HUES6 (cell line): ENCODE measurements around the gene ACAT1.
A peak's percentile ranks its signal among the peaks of the same experiment; 100 is the strongest.

Experiments
- H3K27ac ChIP-seq: 2 replicates; pipeline ENCODE4 v1.7.0; 2013; ENCODE audit warnings: low read depth, mild to moderate bottlenecking, low read length, inconsistent platforms
- H3K27me3 ChIP-seq: 2 replicates; pipeline ENCODE4 v1.6.1; 2013; ENCODE audit warnings: low read length; ENCODE audit not compliant: control insufficient read depth, insufficient read depth
- H3K36me3 ChIP-seq: 2 replicates; pipeline ENCODE4 v1.6.1; 2013; ENCODE audit warnings: low read length; ENCODE audit not compliant: control insufficient read depth, insufficient read depth
- H3K4me1 ChIP-seq: 2 replicates; pipeline ENCODE4 v1.6.1; 2013; ENCODE audit warnings: low read length; ENCODE audit not compliant: control insufficient read depth, insufficient read depth
- H3K4me3 ChIP-seq: 2 replicates; pipeline ENCODE4 v1.5.1; 2013; ENCODE audit warnings: low read depth, low read length
- H3K9ac ChIP-seq: one replicate; pipeline ENCODE4 v1.6.1; 2013; ENCODE audit warnings: mild to moderate bottlenecking, low read length
- H3K9me3 ChIP-seq: 2 replicates; pipeline ENCODE4 v1.6.1; 2013; ENCODE audit warnings: low read depth, low read length; ENCODE audit not compliant: control insufficient read depth, insufficient read depth

The ACAT1 gene

GRCh38 chr11:108121274-108122155 lies at the start of gene ACAT1:
ACAT1 (plus strand) TSS chr11:108121567; CDS start chr11:108121607, 40 bp downstream.
- Histone ChIP-seq H3K36me3 (no peaks in the 10 kb centered on the region), H3K4me1 (peaks cover 6% of the 10 kb centered on the region; the same call in 1 of the 2 replicates), H3K9me3 (no peaks in the 10 kb centered on the region), H3K27ac (no peak within 1 kb of the TSS), H3K4me3 (peak within 1 kb of the TSS; percentile 76), H3K9ac (peak within 1 kb of the TSS; percentile 63), H3K27me3 (peaks cover 8% of the 10 kb centered on the region)

- Histone ChIP-seq H3K36me3 (peaks cover 46% of the 10 kb centered on the region), H3K9ac (no peak overlapping the region), H3K27me3 (no peaks in the 10 kb centered on the region), H3K27ac (no peak overlapping the region), H3K9me3 (no peaks in the 10 kb centered on the region), H3K4me3 (no peak overlapping the region), H3K4me1 (no peaks in the 10 kb centered on the region)
These were observed 36.6 kb upstream of the ACAT1 start for GRCh38 chr11:108084811-108085210.

- H3K4me3 ChIP-seq = no peak overlapping the region
- no peaks in the 10 kb centered on the region for H3K27me3 ChIP-seq
- no peaks in the 10 kb centered on the region for H3K4me1 ChIP-seq
- peaks cover 41% of the 10 kb centered on the region for H3K36me3 ChIP-seq
- H3K27ac ChIP-seq = no peak overlapping the region
- H3K9ac ChIP-seq = no peak overlapping the region
- H3K9me3 ChIP-seq = no peaks in the 10 kb centered on the region
These were observed 35.7 kb upstream of the ACAT1 start for GRCh38 chr11:108085672-108086071.

GRCh38 chr11:108092134-108092533 lies 29.2 kb upstream of the ACAT1 start:
- no peak overlapping the region for H3K9ac ChIP-seq
- no peaks in the 10 kb centered on the region for H3K4me1 ChIP-seq
- no peak overlapping the region for H3K4me3 ChIP-seq
- no peaks in the 10 kb centered on the region for H3K9me3 ChIP-seq
- H3K27me3 ChIP-seq = no peaks in the 10 kb centered on the region
- no peak overlapping the region for H3K27ac ChIP-seq
- peaks cover 31% of the 10 kb centered on the region for H3K36me3 ChIP-seq

GRCh38 chr11:108093128-108093904 lies 28.1 kb upstream of the ACAT1 start:
- no peak overlapping the region for H3K27ac ChIP-seq
- no peaks in the 10 kb centered on the region for H3K4me1 ChIP-seq
- no peak overlapping the region for H3K4me3 ChIP-seq
- no peaks in the 10 kb centered on the region for H3K9me3 ChIP-seq
- no peaks in the 10 kb centered on the region for H3K27me3 ChIP-seq
- peaks cover 43% of the 10 kb centered on the region for H3K36me3 ChIP-seq
- no peak overlapping the region for H3K9ac ChIP-seq

- Histone ChIP-seq H3K9me3 (no peaks in the 10 kb centered on the region), H3K27me3 (no peaks in the 10 kb centered on the region), H3K36me3 (peaks cover 57% of the 10 kb centered on the region), H3K4me3 (no peak overlapping the region), H3K4me1 (no peaks in the 10 kb centered on the region), H3K9ac (no peak overlapping the region), H3K27ac (no peak overlapping the region)
These were observed 24.2 kb upstream of the ACAT1 start for GRCh38 chr11:108097179-108097578.

GRCh38 chr11:108101090-108101775 lies 20.1 kb upstream of the ACAT1 start:
- no peak overlapping the region for H3K27ac ChIP-seq

GRCh38 chr11:108111126-108111525 lies 10.2 kb upstream of the ACAT1 start:
- H3K4me3 ChIP-seq = no peak overlapping the region
- H3K4me1 ChIP-seq = no peaks in the 10 kb centered on the region; the same call in 1 of the 2 replicates
- no peak overlapping the region for H3K27ac ChIP-seq
- no peak overlapping the region for H3K9ac ChIP-seq
- H3K9me3 ChIP-seq = no peaks in the 10 kb centered on the region
- no peaks in the 10 kb centered on the region for H3K27me3 ChIP-seq
- no peaks in the 10 kb centered on the region for H3K36me3 ChIP-seq

More at GRCh38 chr11:108101090-108101775, 20.1 kb upstream of the ACAT1 start:
- Histone ChIP-seq H3K9ac (no peak overlapping the region), H3K9me3 (no peaks in the 10 kb centered on the region), H3K4me1 (no peaks in the 10 kb centered on the region), H3K4me3 (no peak overlapping the region), H3K36me3 (peaks cover 62% of the 10 kb centered on the region), H3K27me3 (no peaks in the 10 kb centered on the region)

GRCh38 chr11:108112057-108112456 lies 9.3 kb upstream of the ACAT1 start:
- H3K4me3 ChIP-seq = no peak overlapping the region
- no peaks in the 10 kb centered on the region; the same call in 1 of the 2 replicates for H3K4me1 ChIP-seq
- H3K9me3 ChIP-seq = no peaks in the 10 kb centered on the region
- H3K36me3 ChIP-seq = no peaks in the 10 kb centered on the region
- no peak overlapping the region for H3K9ac ChIP-seq
- H3K27me3 ChIP-seq = no peaks in the 10 kb centered on the region
- H3K27ac ChIP-seq = no peak overlapping the region

- Histone ChIP-seq H3K27me3 (no peaks in the 10 kb centered on the region), H3K9me3 (no peaks in the 10 kb centered on the region), H3K9ac (no peak overlapping the region), H3K4me3 (no peak overlapping the region), H3K4me1 (no peaks in the 10 kb centered on the region; the same call in 1 of the 2 replicates), H3K36me3 (no peaks in the 10 kb centered on the region), H3K27ac (no peak overlapping the region)
These were observed 5.7 kb upstream of the ACAT1 start for GRCh38 chr11:108115500-108116140.
